COLO668 (cell line): ENCODE data around the gene GUCY1B1.

Experiments used
- DNase-seq: peaks from one replicate; lab custom pipeline; 2025; ENCODE audit not compliant: unreplicated experiment; lab: John Stamatoyannopoulos, UW

The GUCY1B1 gene

DNA sequence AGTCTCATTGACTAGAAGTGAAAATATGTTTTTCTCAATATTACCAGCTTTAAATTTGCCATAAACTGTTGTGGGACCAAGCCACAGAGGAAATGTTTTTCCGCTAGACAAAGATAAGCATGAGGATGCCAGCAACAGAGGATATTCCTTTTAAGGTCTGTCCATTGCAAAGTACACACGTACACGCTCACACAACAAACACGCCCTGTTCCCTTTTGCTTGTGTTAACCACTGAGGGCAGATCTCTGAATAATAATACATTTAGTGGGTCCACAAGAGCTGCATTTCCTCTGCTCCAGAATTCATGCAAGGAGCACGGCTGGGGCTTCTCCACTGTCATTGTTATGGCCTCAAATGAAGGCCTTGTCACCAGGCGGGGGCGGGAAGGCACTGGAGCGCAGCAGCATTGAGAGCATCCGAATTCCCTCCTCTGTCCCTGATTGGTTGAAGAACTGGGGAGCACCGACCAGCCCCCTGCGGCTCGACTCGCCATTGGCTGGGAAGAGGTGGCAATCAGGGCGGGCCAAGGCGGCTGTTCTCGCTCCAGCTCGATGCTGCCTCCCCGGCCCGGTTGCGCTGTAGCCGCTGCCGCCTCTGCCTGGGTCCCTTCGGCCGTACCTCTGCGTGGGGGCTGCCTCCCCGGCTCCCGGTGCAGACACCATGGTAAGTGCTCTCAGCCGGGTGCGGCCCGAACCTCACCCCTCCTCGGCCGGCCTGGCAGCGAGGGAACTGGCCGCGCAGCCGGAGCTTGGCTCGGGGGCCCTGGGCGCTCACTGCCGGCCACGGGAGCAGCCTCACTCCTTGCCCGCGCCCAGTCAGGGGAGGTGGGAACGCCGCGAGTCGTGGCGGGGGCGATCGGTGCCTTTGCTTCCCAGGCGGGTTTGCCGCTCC lies at the start of gene GUCY1B1:
TSS of gene GUCY1B1 (plus strand) at position 541 of the 891 bp plus-strand sequence. CDS start at position 661, 120 bp downstream.
- peak; percentile 6 for DNase-seq

DNA sequence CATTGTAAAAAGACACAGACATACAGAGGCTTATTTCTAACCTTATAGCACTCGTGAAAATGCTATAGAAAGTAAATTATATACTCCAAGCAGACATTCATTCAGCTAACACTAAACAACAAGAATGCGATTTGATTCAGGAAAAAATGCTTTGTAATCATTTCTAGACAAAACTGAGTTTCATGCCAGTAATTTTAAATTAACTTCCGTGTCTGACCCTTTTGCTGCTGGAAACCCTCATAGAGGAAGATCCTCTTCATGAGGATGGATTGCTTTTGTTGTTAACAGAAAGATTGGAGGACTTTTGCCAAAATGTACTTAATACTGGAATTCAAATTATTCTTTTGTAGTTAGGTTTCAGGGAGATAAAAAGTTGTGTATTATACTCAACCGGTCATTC lies 48.9 kb upstream of the GUCY1B1 start:
- no peak for DNase-seq

DNA sequence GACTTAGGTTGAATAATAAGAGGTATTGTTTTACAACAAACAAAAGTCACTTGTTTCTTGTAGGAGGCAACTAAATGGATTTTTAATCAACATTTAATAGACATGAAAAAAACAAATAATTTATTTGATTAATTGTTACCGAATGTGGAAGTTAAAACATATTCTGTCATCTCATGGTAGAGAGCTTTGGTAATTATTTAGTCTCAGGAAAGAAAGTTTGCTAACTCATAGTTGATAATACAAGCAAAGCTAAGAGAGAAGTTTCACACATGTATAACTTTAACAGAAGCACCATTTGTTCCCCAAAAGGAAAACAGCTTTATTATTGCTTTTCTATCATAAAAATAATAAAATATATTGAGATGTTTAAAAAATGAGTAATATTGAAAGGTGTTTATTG lies 47.3 kb upstream of the GUCY1B1 start:
- no peak for DNase-seq

DNA sequence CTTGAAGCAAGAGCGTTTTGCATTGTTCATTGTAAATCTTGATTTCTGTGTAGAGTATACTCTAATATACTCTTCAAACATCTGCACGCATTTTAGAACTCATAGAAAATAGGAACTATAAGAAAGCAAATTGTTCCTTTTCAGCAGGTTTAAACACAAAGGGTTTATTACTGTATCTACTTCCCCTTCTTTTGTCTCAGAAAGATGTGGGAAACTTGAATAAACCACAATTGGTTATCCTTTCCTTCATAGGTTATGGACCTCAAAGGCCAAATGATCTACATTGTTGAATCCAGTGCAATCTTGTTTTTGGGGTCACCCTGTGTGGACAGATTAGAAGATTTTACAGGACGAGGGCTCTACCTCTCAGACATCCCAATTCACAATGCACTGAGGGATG lies 46.0 kb upstream of the GUCY1B1 start:
- DNase-seq = no peak

DNA sequence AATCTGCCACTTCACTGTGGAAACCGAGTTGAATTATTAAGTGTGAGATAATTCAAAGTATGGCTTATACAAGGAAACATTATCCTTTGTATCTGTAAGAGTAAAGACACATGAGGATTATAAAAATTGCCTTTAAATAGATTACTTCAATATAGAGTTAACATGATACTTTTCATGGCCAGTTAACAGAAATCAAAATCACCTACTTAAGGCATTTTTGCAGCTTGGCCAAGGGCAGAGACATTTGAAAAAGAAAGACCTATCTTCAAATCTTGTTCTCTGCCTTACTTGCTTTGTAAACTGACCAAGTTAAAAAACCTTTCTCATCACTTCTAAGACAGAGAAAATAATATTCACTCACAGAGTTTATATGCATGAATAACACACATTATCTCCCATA lies 44.9 kb upstream of the GUCY1B1 start:
- no peak for DNase-seq

DNA sequence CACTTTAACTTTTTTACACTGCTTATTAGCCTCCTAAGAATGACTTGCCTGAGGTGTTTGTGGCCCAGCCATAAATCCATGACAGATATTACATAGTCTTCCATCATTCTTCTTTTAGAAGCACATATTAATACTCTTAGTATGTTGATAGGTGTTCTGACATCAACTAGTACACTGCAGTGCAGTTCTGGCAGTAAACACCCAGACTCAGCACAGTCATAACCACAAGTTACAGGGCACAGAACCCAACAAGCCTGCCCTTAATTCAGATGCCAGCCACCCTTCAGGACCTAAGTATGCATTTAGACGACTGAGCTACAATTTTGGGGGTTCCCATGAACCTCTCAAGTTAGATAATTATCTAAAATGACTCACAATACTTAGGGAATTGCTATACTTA lies 36.5 kb upstream of the GUCY1B1 start:
- DNase-seq = no peak

DNA sequence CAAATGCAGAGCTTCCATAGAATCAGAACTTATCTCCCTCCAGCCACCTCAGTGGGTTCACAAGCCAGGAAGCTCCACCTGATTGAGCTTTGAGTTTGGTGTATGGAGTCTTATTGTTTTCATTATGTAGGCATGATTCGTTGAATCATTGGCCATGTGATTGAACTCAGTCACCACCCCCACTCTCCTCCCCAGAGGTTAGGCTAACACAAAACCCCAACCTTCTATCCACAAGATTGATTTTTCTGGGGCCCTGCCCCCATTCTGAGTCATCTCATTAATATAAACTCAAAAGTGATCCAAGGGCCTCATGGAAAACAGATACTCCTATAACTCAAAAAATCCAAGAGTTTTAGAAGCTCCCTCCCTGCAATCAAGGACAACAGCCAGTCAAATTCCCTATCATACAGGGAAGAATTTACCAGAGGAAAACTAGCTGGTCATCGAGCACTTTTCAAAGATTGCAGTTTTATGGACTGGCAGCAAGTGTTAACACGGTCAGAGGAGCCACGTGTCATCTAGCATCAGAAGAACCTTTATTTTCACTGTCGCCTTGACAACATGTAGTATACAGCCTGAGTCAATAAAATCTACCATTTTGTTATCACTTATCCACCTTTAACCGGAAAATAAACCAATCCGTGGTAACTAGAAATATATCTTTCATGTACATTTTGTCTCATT lies 35.9 kb upstream of the GUCY1B1 start:
- DNase-seq = no peak

DNA sequence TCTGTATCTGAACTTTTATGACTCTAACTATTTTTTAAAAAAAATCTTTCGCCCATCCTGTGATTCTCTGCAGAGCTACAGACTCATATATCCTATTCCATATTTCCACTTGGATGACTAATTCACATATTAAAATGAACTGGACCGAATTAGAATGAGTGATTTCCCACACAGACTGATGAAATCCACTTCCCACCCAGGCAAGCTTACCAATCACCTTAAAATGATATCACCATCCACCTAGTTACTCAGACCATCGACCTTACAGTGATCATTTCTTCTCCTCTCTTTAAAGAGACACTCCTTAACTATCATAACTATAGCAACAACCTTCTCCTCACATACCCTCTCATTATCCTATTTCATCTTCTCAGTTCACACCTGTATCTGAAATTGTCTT lies 34.1 kb upstream of the GUCY1B1 start:
- DNase-seq = no peak

DNA sequence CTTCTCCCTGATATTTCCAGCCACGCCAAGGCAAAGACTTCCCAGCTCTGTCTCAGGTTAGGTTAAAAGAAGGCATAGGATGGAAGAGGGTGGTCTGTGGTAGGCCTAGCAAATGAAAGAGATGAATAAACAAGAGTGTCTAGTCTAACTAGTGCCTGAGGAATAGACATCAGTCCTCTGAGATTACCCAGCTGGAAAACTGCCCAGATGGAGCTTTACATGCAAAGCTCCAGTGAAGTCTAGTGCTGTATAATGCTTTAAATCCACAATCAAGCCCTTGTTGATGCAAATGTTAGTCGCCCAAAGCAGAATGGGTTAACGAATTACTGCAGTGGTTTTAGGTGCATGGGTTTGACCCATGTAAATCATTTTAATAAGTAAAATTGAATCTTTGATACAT lies 24.8 kb upstream of the GUCY1B1 start:
- no peak for DNase-seq

DNA sequence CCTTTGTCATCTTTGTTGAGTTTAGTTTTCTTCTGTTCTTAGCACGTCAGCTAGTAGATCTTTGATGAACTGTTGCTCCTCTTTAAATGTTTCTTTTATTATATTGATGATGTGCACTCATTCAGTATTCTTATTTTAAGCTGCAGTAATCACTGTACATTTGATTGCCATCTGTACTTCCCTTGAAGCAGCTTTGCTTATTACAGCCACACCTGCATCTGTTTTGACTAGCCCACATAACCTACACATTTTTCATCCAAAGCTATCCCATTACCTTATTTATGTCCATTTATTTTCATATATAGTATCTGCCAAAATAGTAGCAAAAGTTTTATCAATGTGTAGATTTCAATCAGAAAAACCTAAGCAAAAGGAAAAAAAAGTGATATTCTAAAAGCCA lies 23.9 kb upstream of the GUCY1B1 start:
- no peak for DNase-seq

DNA sequence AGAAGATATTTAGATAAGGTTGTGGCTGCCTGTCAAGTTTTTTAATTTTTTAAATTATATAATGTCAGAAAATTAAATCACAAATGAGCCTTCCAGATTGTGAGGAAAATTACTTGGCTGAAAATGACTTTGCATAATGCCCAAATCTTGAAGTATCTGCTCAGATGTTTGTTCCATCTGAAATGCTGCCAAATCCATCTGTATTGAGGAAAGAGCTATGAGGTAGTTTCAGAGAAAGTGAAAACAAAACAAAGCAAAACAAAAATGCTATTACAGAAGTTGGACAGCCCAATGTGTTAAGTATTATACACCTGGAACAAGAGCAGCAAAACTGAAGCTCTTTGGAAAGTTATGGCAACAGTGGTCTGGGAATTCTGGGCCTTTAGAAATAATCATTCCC lies 23.3 kb upstream of the GUCY1B1 start:
- DNase-seq = no peak

DNA sequence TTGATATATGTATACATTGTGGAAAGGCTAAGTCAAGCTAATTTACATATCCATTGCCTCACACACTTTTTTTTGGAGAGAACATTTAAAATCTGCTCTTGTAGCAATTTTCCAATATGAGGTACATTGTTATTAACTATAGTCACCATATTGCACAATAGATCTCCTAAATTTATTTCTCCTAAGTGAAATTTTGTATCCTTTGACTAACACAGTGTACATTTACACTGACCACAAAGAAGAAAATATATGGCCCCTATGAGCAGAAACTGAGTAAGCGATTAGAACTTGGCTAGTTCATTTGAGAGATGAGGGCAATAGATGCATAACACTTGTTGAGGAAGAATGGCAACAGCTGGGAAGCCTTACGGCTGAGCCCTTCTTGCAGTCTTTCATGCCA lies 20.3 kb upstream of the GUCY1B1 start:
- DNase-seq = no peak

DNA sequence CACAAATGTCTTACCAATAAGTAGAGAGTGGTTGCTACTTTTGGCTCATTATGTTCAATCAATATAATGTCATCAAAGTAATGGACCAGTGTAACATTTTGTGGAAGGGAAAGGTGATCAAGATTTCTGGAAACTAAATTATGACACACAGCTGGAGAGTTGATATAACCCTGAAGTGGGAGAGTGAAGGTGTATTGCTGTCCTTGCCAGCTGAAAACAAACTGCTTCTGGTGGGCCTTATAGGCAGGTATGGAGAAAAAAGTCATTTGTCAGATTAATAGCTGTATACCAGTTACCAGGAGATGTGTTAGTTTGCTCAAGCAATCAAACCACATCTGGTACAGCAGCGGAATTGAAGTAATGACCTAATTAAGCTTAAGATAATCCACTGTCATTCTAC lies 17.3 kb upstream of the GUCY1B1 start:
- DNase-seq = no peak

DNA sequence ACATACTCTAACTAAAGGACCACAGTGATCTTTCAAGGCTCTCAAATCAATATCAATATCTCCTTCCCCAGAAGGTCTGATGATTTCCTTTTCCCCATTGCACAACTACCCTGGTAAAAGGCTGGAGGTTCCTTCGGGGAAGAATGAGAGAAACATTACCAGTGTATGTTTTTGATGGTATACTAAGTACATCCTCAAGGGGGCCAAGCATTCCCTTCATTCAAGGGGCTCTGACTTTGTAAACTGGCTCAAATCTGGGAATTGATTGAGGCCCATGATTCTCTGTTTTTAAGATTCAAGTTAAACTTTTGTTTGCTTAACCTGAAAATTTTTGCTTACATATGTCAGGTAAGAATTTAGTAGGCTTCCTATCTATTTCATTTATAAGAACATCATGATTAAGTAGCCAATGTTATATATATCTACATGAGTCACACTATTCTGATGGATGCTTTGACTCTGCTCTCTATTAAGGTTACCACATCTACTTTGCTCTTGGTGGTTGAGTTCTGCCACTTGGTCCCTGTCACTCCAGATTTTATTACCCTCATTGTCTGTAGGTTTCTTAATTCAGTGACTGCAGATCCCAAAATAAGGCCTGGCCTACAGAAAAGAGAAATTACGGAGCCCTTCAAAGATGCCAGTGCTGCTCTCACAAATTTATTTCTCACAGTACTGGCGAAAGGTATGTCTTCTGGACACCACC lies 16.4 kb upstream of the GUCY1B1 start:
- no peak for DNase-seq

DNA sequence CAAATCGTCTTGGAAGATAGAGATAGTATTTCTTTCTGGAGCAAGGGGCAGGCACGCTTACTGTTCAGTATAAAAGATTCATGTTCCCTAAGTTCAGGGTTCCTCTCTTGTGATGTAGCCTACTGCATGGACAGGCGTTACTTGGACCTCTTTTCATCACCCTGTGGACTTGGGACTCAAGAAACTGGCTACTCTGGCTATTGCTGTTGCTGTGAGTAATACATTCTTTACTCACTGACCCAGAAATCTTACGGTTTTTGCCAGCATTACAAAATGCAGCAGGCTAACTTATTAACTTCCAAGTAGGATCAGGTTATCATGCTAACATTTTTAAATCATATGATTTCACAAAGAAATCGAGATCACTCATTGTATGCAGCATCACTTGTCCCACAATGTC lies 12.8 kb upstream of the GUCY1B1 start:
- no peak for DNase-seq

DNA sequence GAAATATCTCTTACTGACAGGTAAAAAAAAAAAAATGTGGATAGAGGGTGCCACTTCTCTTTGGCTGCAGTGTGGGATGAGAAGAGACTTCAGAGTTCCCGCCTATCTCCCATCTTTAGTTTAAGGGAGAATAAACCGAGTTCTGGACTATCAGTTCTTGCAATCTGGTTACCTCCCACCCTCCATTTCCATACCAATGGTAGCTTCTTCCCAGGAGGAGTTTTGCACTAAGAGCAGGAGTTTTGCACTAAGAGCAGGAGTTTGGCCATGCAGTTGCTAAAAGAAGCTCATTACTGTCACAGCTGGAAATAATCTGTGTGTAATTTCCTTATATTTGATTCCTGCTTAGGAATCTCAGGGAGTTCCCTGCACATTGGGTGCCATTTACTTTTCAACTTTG lies 10.8 kb upstream of the GUCY1B1 start:
- DNase-seq = no peak

DNA sequence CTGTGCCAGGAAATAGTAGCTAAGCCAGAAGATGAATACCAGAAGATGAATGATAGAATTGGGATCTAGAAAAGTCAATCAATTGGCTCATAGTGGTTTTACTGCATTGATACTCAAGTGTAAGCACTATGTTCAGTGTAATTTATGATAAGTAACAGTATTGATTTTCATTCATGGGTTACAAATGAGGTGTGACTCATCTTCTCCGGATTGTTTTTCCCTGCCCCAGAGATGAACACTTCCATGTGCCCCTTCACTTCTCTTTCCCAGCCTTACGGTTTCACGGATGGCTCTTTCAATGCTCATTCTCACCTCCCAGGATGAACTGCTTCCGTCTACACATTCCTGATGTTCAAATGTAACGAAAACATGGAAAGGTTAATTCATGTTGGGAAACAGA lies 9.8 kb upstream of the GUCY1B1 start:
- DNase-seq = no peak

DNA sequence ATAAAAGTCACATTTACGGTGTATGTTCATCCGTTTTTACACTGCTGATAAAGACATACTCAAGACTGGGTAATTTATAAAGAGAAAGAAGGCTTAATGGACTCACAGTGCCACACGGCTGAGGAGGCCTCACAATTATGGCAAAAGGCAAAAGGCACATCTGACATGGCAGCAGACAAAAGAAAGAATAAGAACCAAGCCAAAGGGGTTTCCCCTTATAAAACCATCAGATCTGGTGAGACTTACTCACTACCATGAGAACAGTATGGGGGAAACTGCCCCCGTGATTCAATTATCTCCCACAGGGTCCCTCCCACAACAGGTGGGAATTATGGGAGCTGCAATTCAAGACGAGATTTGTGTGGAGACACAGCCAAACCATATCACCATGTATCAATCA lies 7.3 kb upstream of the GUCY1B1 start:
- no peak for DNase-seq

DNA sequence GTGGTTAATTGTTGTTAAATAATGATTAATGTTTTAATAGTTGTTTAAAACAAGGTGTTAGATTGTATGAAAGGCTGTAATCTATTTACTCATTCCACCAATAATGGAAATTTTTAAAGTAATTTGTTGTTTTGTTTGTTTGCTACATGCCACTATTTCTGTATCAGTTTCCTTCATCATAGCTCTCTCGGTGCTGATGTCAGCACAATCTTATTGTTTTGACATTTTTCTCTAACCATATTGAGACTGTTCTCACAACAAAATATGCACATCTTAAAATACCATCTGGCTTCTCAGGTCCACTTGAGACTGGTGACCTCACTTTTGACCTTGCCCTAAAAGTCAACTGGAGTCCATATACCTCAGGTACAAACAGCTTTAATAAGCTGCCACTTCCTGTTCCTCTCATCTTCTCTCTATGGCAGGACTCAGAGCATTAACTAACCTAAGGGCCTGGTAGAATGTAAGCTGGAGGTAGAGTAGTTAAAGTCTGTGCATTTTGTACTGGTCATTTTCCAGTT lies 1.0 kb upstream of the GUCY1B1 start:
- no peak for DNase-seq

DNA sequence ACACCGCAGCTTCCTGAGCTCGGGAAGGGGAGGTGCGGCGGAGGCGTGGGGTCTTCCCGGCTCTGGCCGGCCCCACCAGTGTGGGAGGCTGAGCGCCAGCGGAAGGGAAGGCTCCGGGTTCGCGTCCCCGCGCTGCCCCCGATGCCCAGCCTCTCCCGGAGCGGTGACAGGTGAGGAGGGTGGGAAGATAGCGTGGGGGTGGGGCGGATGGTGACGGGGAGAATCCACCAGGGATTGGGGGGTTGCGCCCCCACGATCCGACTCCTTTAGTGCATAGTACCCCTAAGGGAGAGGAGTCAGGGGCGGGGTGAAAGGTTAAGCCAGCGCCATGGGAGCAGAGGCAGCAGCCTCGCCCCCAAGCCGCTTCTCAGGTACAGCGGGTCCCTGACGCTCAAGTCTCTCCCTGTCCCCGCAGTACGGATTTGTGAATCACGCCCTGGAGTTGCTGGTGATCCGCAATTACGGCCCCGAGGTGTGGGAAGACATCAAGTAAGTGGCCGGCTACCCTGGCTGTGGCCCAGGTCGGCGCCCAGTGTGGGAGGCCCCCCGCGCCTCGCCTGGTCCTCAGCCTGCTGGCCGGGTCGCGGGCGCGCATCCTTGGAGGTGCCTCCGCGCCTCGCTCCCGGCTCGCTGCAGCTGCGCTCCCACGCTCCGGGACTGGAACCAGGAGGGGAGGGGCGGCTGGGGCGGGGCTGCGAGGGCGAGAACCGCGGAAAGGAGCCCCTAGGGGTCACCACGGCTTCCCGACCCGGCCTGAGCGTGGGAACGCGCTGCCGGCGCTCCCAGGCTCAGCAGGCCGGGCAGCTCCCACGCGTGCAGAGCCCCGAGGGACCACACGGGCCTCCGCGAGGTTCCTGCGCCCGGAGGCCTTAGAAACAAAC lies 791 bp downstream of the GUCY1B1 start:
- DNase-seq = peak; percentile 17

DNA sequence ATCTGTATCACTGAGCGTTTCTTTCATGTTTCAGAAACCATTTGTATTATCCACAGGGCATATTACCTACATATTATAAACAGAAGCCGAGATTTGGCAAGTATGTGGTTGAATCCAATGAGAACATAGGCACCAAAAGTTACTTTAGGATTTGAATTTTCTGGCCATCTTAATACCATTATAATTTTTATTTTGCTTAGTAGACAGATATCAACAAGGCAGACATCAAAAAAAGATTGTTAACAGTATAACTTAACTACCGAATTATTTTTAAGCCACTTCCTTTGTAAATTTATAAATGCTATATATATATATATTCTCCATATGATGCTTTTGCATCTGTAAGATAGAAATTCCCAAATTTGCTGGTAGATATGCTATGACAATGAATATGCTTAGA lies 2.2 kb downstream of the GUCY1B1 start:
- DNase-seq = no peak
